Gastroesophageal sphincter (tissue), 3 donors: ENCODE data around the gene EMCN.

Experiments
- CTCF ChIP-seq, 4 experiments: fragments of 200-600 bp in 2 of 4; fragments of 450-650 bp in 2 of 4; sonication (generic) in 1 of 4; IDR thresholded peaks; one replicate each; pipeline ENCODE4 v1.5.1; 2017 to 2019; ENCODE audit warnings: antibody characterized with exemption in 4 of 4, mild to moderate bottlenecking in 2 of 4, moderate library complexity in 2 of 4
- POLR2AphosphoS5 ChIP-seq: sonication (generic); formaldehyde crosslinking; IDR thresholded peaks from one replicate; pipeline ENCODE4 v1.6.1; 2017; ENCODE audit warnings: antibody characterized with exemption

- TF ChIP-seq POLR2AphosphoS5 (no peak), CTCF (IDR thresholded peaks at IDR 0.05) (no peak)
Measured at GRCh38 chr4:100548200-100548560, 30.4 kb upstream of the EMCN start.
